ENCODE data around the gene PLCG1.

- no peak for TF ChIP-seq CTCF (IDR thresholded peaks at IDR 0.05)
- no peak for TF ChIP-seq POLR2A (IDR thresholded peaks at IDR 0.05)
Observed at GRCh38 chr20:41222703-41223102, 85.4 kb downstream of the PLCG1 start.

Measured in adrenal gland (tissue), 5 donors.